NCI-H226 (cell line): Measurements from ENCODE around the gene CTNND1.
"Not testable (repeated sequence)": the region's sequence is repeated elsewhere in the genome, so short reads cannot be mapped to it uniquely, and the experiment has no call there.

ENCODE experiments used
- DNase-seq: peaks from one replicate; pipeline ENCODE4 v3.0.0-alpha.2; 2015

CTNND1 gene

DNA sequence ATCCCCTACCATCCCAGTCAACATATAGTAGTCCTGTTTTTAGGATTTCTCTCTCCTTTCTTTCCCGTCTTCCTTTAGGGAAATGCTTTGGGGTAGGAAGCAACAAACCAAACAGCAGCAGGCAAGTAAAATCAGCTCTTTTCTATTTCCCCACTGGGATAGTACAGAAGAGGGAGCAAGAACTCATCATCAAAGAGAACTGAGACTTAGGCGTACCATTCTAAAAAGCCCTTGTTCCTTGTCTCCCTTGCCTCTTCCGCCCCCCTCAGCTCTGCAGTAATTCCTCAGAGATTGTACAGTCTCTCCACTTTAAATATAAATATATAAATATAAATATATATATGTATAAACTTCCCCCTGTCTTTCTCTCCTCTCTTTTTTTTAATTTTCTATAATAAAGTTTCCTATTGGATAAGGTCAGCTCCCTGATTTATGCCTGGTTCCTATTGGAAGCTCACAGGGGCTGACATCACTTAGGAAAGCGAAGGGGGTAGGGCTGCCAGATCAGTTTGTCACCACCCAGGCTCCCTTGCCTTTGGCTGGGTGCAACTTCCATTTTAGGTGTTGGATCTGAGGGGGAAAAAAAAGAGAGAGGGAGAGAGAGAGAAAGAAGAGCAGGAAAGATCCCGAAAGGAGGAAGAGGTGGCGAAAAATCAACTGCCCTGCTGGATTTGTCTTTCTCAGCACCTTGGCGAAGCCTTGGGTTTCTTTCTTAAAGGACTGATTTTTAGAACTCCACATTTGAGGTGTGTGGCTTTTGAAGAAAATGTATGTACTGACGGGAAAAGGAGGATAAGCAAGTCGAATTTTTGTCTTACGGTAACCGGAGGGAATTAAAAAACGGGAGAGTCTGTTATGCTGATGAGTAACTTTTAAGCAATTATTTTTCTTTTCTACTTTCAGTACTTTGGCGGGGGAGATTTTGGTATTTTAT is at the start of gene CTNND1:
Gene CTNND1 (plus strand): TSS at position 502 of the 934 bp plus-strand sequence. CDS start 29,677 bp downstream, outside the sequence.
- peak; percentile 94 for DNase-seq

DNA sequence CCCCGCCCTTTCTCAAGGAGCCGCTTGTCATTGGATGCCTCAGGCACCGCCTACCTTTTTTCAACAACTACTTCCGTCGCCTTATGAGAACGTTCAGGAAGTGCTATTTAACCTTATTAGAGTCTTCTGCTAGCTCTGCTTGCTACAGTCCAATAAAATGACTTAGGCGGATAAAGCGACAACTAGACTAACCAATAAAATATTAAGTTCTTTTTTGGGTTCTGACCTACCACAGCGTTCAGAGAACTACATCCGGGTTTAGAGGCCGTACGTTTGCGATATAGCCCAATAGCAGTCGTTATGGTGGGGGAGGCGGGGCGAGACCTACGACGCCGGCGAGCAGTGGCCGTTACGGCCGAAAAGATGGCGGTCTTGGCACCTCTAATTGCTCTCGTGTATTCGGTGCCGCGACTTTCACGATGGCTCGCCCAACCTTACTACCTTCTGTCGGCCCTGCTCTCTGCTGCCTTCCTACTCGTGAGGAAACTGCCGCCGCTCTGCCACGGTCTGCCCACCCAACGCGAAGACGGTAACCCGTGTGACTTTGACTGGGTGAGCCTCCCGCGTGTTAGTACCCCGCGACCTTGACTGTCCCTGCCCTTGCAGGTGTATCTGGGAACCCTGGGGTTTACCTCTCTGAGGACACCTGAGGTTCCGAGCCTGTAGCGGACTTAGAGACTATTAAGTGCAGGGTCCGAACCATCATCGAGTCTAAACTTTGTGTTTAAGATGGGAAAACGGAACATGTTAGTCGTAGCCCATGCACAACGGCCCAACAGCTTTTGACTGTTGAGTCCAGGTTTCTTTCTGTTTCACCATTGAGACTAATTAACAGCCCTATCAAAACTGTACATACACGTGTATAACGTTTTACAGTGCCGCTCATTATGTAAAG is 49.1 kb upstream of the CTNND1 start, which contains the start of gene TMX2:
Gene TMX2 (plus strand): TSS at position 338 of the 895 bp plus-strand sequence. CDS start 26 bp downstream, at position 364.
- DNase-seq: peak; percentile 98

- no peak for DNase-seq
Observed at GRCh38 chr11:57713835-57714234, 47.8 kb upstream of the CTNND1 start.

GRCh38 chr11:57716726-57717125 is 44.9 kb upstream of the CTNND1 start:
- DNase-seq: not testable (repeated sequence)

- DNase-seq: no peak
Observed at GRCh38 chr11:57727185-57727584, 34.4 kb upstream of the CTNND1 start.

DNA sequence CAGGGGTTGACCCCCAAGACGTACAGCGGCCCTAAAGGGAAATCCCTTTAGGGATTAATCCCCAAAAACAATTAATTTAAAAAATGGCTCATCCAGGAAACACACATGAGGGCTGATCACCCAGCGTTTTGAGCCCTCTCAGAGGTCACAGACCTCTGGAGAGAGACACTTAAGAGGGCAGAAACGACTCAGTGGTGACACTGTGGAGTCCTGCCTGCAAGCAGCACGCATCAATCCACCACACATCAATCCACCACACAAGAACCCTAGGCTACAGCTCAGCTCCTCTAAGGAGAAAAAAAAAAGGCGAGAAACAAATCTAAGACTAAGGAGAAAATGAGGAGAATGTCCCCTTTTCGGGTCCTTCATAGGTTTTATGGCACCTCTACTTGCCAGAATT is 32.8 kb upstream of the CTNND1 start:
- no peak for DNase-seq

DNA sequence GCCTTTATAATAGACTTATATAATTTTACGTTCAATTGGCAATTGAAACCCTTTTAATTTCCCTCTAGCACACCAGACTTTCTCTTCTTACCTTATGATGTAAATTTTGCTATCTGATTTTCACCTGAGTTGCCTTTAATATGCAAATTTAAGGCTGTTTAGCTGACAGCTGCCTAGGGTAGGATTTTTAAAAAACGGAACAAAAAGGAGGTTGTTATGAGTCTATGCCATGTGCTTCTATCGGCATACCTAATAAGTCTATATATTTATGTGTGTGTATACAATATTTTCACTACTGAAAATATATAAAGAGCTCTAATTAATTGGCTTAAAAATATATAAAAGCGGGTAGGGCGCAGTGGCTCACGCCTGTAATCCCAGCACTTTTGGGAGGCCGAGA is 32.1 kb upstream of the CTNND1 start:
- DNase-seq: no peak

- no peak for DNase-seq
Observed at GRCh38 chr11:57732661-57733060, 28.9 kb upstream of the CTNND1 start.

GRCh38 chr11:57735619-57736298 is 25.8 kb upstream of the CTNND1 start:
- no peak for DNase-seq

DNA sequence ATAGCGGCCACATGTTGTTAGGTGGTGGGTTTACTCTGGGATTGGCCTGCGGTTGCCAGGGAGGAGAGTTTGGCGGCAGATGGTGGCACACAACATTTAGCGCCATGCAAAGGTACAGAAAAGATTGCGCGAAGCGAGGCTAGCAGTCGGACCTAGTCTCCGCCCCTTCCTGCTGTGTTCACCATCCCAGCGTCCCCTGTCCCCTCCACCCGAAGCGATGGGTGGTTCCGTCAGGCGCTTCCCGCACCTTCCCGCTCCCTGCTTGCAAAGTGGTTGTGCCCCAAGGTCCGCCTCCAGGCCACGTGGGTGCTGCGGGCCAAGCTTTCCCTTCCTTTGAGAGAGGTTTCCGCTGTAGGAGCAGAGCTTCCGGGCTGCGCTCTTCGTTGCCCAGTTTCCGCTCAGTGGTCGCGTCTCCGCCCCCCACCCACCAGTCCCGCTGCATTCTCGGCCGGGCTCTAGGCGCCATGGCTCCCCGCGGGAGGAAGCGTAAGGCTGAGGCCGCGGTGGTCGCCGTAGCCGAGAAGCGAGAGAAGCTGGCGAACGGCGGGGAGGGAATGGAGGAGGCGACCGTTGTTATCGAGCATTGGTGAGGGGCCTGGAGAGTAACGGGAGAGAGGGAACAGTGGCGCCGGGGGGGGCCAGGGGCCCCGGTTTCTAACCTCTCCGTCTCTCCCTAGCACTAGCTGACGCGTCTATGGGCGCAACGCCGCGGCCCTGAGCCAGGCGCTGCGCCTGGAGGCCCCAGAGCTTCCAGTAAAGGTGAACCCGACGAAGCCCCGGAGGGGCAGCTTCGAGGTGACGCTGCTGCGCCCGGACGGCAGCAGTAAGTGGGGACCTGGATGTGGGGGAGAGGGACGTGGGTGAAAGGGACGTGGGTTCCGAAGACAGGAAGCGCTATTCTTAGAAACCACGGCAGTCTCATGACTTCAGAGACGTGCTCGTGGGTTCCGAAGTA is 20.2 kb upstream of the CTNND1 start, which contains the start of gene SELENOH:
Gene SELENOH (plus strand): TSS at position 360 of the 955 bp plus-strand sequence. CDS start 105 bp downstream, at position 465.
- DNase-seq: peak; percentile 95

GRCh38 chr11:57742087-57742452 is 19.5 kb upstream of the CTNND1 start:
- DNase-seq: no peak

DNA sequence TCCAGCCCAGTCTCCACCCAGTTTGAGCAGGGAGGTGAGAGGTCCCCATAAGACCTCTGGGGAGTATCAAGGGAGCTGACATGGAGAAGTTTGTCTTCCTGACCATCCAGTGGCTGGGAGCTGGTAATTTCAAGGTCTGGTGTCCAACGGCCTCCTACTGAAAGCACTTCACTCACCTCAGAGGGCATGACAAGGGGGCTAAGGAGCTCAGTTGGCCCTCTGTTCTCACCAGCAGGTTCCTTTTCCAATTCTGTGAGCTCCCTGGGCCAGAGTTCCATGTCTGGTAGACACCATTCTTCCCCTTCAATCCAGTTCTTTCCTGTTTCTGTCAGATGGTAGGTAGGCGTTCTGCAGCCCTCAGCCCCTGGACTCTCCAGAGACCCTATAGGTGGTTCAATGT is 17.2 kb upstream of the CTNND1 start:
- DNase-seq: no peak

DNA sequence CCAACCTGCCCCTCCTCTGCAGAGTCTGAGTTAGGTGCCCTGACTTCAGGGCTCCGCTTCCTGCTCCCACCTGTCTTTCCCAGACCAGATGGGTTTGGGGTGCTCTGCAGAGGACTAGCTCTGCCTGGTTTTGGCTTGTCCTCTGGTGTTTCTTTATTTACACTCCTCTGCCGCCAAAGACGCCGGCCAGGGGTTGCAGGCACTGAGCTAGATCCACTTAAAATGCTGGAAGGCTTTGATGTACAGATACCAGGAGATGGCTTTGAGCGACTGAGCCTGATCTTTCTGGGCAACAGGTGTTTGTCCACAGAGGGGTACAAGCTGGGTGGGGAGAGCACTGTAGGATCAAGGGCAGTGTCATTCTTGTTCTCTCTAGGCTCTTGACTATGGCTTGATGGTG is 16.4 kb upstream of the CTNND1 start:
- DNase-seq: no peak

- no peak for DNase-seq
Observed at GRCh38 chr11:57746920-57747319, 14.7 kb upstream of the CTNND1 start.

DNA sequence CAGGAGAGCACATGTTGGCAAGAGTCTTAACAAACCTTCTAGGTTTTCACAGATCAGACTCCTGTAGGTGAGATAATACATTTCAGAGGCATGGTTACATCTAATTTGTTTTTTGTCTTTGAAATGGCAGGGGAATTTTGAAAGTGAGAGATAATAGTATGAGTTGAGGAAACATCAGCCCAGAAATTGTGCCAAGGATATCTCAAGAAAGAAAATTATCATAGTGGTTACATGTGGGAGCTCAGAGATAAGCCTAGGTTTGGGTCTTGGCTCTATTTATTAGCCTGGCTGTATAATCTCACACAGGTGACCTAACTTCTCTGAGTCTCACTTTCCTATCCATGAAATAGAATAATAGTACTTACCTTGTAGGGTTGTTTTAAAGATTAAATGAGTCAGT is 10.4 kb upstream of the CTNND1 start:
- peak; percentile 6 for DNase-seq

- DNase-seq: peak; percentile 15
Observed at GRCh38 chr11:57751676-57752253, 9.8 kb upstream of the CTNND1 start, which contains the start of gene BTBD18. Gene BTBD18, minus strand, starts transcription at chr11:57751819. Its CDS starts 631 bp downstream, at chr11:57751188.

GRCh38 chr11:57752954-57753353 is 8.6 kb upstream of the CTNND1 start:
- no peak for DNase-seq

GRCh38 chr11:57758174-57758573 is 3.4 kb upstream of the CTNND1 start:
- no peak for DNase-seq

- DNase-seq: no peak
Observed at GRCh38 chr11:57762235-57762861, 746 bp downstream of the CTNND1 start.

GRCh38 chr11:57763568-57763967 is 2.0 kb downstream of the CTNND1 start:
- peak; percentile 41 for DNase-seq

GRCh38 chr11:57764021-57764420 is 2.4 kb downstream of the CTNND1 start:
- DNase-seq: no peak
